Superior temporal gyrus (tissue), 1 donor: Measurements from ENCODE around the gene ERP29.
"Not testable (repeated sequence)": the region's sequence is repeated elsewhere in the genome, so short reads cannot be mapped to it uniquely, and the experiment has no call there.

Source experiments
- DNase-seq: peaks from one replicate; pipeline ENCODE4 v3.0.0-alpha.2; 2016; ENCODE audit errors: extremely low spot score

Gene ERP29

GRCh38 chr12:112001576-112001975 is 11.7 kb upstream of the ERP29 start:
- no peak for DNase-seq

GRCh38 chr12:112004041-112004440 is 9.2 kb upstream of the ERP29 start:
- DNase-seq = no peak

- DNase-seq = no peak
These were observed 7.5 kb upstream of the ERP29 start for GRCh38 chr12:112005419-112006395.

- no peak for DNase-seq
These were observed 5.3 kb upstream of the ERP29 start for GRCh38 chr12:112007945-112008344.

GRCh38 chr12:112008918-112009317 is 4.3 kb upstream of the ERP29 start:
- no peak for DNase-seq

GRCh38 chr12:112009596-112009995 is 3.6 kb upstream of the ERP29 start:
- DNase-seq = not testable (repeated sequence)

GRCh38 chr12:112010415-112011344 is 2.5 kb upstream of the ERP29 start:
- no peak for DNase-seq

- no peak for DNase-seq
These were observed 1.5 kb upstream of the ERP29 start for GRCh38 chr12:112011685-112012084.

- peak; percentile 46 for DNase-seq
These were observed 576 bp downstream of the ERP29 start for GRCh38 chr12:112013601-112014402.

- DNase-seq = no peak
These were observed 2.7 kb downstream of the ERP29 start for GRCh38 chr12:112015938-112016337.

GRCh38 chr12:112017041-112017440 is 3.8 kb downstream of the ERP29 start:
- no peak for DNase-seq

- no peak for DNase-seq
These were observed 5.5 kb downstream of the ERP29 start for GRCh38 chr12:112018571-112019237.

- no peak for DNase-seq
These were observed 7.8 kb downstream of the ERP29 start for GRCh38 chr12:112020947-112021457.

- no peak for DNase-seq
These were observed 9.2 kb downstream of the ERP29 start for GRCh38 chr12:112022241-112023016.

GRCh38 chr12:112023759-112024396 is 10.7 kb downstream of the ERP29 start:
- DNase-seq = no peak

- no peak for DNase-seq
These were observed 12.7 kb downstream of the ERP29 start for GRCh38 chr12:112025808-112026375.

- DNase-seq = no peak
These were observed 16.1 kb downstream of the ERP29 start for GRCh38 chr12:112029301-112029700.

GRCh38 chr12:112031472-112031871 is 18.2 kb downstream of the ERP29 start:
- DNase-seq = no peak

GRCh38 chr12:112032292-112032691 is 19.1 kb downstream of the ERP29 start:
- no peak for DNase-seq
